Hepatocyte (in vitro differentiated cells): ENCODE measurements around the gene TRIM21.

Source experiments
- CTCF ChIP-seq: fragments of 200-600 bp; sonication (generic); IDR thresholded peaks from 2 replicates; pipeline ENCODE4 v1.5.1; 2016; ENCODE audit warnings: antibody characterized with exemption, mild to moderate bottlenecking; ENCODE audit not compliant: poor library complexity
- EZH2 ChIP-seq: fragments of 200-600 bp; sonication (generic); IDR thresholded peaks from 2 replicates; pipeline ENCODE4 v1.6.1; 2016; ENCODE audit warnings: antibody characterized with exemption, mild to moderate bottlenecking, borderline replicate concordance
- EZH2phosphoT487 ChIP-seq: fragments of 200-600 bp; sonication (generic); IDR thresholded peaks from one replicate; pipeline ENCODE4 v1.6.1; 2018; ENCODE audit warnings: antibody characterized with exemption, mild to moderate bottlenecking, low read depth, moderate library complexity; ENCODE audit not compliant: unreplicated experiment, severe bottlenecking

DNA sequence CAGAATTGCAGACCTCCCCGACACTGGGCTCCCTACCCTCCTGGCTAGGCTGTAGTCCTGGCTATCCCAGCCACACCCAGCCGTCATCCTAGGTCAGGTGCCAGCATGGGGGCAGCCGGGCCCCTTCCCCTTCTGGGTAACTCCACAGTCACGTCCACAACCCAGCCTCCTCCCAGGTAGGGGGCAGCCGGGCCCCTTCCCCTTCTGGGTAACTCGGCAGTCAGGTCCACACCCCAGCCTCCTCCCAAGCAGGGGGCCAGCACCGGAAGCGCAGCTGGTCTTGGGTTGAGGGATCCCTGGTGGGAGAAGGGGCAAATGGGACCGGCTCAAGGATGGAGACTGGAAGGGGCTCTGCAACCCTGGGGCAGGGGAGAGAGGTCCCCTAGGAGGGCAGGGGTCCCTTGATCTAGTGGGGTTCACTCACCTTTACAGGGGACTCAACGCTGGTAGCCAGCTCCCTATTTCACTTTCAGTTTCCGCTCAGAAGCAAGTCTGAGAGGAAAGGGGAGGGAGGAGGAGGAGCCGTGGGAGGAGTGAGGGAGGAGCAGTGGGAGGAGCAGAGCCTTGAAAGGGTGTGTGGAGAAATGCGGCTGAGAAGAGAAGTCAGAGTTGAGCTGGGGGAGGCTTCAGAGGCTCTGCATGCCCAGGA is at the start of gene TRIM21:
- TF ChIP-seq CTCF = no peak
- TF ChIP-seq EZH2 = no peak
- no peak for TF ChIP-seq EZH2phosphoT487
